GM12874 (cell line): Measurements from ENCODE around the gene HMOX2.

ENCODE experiments used
- CTCF ChIP-seq: IDR thresholded peaks from 2 replicates; pipeline ENCODE4 v1.5.1; 2011; ENCODE audit warnings: low read depth, mild to moderate bottlenecking, control low read depth, low read length, moderate library complexity; ENCODE audit not compliant: insufficient read depth

HMOX2 gene

DNA sequence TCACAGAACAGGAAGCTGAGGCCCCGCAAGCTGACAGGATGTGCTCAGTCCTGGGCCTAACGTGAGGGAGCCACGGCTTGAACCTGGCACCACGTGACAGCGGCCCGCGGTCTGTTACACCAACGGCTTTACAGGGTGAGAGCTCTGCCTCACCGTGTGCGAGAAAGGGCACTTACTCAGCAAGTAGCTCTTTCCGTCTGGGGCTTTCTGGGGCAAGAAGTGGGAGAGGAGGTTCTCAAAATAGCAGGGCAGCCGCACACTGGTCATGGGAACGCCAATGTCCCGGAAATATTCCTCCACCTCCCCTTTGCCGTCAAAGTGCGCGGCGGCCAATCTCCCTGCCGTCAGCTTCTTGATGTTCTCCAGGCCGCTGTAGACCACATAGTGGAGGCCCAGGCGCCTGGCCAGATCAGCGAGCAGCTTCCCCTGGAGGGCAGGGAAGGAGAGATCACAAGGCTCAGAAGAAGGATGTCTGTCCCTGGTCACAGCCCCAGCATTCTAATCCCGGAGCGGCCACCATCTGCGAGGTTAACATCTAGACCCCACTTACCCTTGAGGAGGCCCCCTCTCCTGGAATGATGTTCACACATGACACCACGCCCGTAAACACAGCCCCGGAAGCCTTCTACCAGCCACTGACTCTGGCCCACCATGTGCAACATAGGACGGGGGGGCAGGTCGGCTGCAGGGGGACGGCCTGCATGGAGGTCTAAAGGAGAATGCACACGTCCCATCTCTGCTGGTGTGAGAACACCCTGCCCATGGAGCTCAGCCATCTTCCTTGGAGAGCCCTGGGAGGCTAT, 10.0 kb upstream of the HMOX2 start:
- TF ChIP-seq CTCF, result no peak

GRCh38 chr16:4467916-4468315, 8.3 kb upstream of the HMOX2 start:
- TF ChIP-seq CTCF, result no peak

GRCh38 chr16:4468972-4469371, 7.2 kb upstream of the HMOX2 start:
- no peak for TF ChIP-seq CTCF

GRCh38 chr16:4471869-4472268, 4.3 kb upstream of the HMOX2 start:
- no peak for TF ChIP-seq CTCF

GRCh38 chr16:4472880-4473279, 3.3 kb upstream of the HMOX2 start:
- no peak for TF ChIP-seq CTCF

DNA sequence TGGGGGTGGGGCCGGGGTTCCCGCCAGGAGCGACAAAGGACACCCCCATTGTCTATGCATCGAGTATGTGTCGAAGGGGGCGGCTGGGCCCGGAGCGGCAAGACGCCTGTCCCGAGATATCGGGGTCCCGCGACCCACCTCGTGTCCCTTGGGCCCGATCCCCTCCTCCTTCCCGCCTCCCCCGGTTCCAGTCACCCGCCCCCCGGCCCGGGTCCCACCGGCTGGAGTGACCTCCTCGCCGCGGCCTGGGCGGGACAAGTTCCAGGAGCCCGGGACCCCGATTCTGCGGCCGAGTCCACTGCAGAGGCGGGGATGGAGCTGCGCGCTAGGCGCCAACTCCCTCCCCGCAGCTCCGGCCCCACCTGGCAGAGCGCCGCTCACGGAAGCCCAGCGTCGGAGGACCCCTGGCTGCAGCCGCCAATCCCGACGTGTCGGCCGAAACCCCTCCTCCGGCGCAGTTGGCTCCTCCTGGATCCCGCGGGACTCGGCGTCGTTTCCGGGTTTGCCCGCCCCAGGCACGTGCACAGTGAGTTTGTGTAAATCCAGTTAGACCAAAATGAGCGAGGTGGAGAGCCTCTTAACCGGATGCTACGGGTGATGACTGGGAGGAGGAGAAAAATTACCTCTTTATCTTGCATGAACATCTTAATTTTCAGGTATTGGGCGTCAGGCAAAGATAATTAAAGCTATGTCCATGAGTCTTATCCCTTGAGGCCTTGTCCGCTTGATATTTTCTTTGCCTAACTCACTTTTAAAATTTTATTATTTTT, 1.8 kb upstream of the HMOX2 start, which contains the start of gene NMRAL1:
NMRAL1 (minus strand) TSS at position 434 of the 770 bp plus-strand sequence. CDS start 493 bp downstream, outside the sequence.
- TF ChIP-seq CTCF, result no peak

DNA sequence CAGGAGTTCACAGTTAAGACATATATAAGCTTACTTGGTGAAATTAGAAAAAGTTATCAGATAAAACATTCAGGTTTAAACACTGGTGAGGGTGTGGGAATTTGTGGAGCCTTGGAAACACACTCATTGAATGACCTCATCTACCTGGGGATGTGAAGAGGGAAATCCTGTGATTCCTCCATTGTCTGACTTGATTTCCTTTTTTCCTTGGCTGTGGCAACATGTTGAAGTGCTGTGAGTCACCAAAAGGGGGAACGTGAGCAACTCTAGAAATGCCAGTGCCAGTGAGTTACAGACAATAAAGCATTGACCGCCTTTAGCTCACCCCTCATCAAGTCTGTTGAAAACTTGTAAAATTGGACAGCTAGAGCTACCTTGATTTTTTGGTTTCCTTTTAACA, 1.8 kb downstream of the HMOX2 start:
- TF ChIP-seq CTCF, result peak; percentile 16; the same call in 1 of the 2 replicates
